ENCODE measurements around the gene CCDC12.

Gene CCDC12

DNA sequence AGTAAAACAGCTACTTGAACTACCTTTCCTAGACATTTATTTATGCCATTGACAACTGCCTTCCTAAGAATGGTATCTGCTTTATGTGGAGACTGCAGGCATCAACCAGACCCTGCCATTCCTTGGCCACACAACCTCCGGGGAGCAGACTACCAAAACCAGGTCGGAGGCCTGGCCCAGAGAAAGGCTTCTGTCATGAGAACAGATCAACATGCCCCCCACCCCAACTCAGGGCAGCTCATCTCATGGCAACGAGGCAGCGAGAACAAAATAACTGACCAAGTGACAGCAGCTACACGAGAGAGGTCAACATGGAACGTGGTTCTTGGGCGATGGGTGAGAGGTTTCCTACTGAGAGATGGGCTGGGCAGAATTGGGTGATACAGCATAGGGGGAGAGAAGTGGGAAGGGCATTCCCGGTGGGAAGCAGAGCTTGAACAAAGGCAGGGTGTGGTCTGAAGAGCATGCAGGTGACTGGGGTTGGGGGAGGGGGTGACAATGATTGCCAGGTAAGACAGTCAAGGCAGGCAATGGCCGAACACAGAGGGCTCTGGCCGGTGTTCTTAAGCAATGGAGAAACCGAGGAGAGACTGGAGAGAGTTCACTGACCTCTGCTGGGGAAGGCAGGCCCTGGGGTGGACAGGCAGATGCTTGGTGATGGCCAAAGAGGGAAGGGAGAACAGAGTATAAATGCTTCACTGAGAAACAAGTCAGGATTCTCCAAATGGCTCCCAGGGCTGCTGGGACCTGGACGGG lies 33.9 kb downstream of the CCDC12 start:
- no peak overlapping the region for H3K4me3 ChIP-seq (ENCODE audit: low read depth, low read length)
- TF ChIP-seq, protein P1, sequence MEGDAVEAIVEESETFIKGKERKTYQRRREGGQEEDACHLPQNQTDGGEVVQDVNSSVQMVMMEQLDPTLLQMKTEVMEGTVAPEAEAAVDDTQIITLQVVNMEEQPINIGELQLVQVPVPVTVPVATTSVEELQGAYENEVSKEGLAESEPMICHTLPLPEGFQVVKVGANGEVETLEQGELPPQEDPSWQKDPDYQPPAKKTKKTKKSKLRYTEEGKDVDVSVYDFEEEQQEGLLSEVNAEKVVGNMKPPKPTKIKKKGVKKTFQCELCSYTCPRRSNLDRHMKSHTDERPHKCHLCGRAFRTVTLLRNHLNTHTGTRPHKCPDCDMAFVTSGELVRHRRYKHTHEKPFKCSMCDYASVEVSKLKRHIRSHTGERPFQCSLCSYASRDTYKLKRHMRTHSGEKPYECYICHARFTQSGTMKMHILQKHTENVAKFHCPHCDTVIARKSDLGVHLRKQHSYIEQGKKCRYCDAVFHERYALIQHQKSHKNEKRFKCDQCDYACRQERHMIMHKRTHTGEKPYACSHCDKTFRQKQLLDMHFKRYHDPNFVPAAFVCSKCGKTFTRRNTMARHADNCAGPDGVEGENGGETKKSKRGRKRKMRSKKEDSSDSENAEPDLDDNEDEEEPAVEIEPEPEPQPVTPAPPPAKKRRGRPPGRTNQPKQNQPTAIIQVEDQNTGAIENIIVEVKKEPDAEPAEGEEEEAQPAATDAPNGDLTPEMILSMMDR (IDR thresholded peaks at IDR 0.05; ENCODE audit: borderline replicate concordance, insufficient read depth, low read depth, low read length): no peak

DNA sequence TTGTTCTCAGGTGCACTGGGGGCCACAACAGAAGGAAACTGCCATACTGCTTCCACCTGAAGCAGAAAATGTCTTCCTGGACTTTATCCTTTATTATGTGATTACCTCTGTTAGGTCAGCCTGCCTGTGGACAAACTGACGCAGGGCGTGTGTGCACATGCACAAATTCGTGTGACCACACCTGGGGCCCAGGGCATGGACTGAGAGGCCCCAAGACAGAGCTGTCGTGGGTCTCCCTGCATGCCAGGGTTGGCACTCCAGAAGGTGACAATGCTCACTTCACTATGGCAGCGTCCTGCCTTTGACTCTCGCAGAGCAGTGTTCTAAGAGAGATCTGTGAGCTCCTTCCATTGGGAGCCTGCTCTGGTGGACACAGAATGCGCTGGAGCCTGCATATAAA lies 34.5 kb downstream of the CCDC12 start:
- H3K4me3 ChIP-seq (ENCODE audit: low read depth, low read length): no peak overlapping the region
- TF ChIP-seq, protein P1 (IDR thresholded peaks at IDR 0.05; ENCODE audit: borderline replicate concordance, insufficient read depth, low read depth, low read length): no peak

- no peak overlapping the region for H3K4me3 ChIP-seq (ENCODE audit: low read depth, low read length)
- TF ChIP-seq, protein P1 (IDR thresholded peaks at IDR 0.05; ENCODE audit: borderline replicate concordance, insufficient read depth, low read depth, low read length): no peak
Observed at GRCh38 chr3:46939578-46940445, 36.7 kb downstream of the CCDC12 start.

DNA sequence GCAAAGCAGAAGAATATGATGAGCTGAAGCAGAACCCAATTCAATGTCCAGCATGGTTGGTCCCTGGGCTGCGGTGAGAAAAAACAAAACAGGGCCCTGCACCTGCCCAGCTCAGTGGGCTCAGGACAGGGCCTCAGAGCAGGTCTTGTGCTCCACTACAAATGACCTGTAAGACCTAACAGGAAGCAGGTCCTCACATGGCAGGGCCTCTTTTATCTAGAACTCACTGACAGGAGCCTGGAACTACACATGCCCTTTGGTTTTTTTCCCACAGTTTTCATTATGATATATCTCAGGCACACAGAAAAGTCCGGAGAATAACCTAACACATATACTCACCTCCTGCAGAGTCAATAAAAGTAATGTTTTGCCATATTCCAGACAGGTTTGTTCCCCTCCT lies 38.4 kb downstream of the CCDC12 start:
- TF ChIP-seq, protein P1 (IDR thresholded peaks at IDR 0.05; ENCODE audit: borderline replicate concordance, insufficient read depth, low read depth, low read length): no peak
- no peak overlapping the region for H3K4me3 ChIP-seq (ENCODE audit: low read depth, low read length)

- H3K4me3 ChIP-seq (ENCODE audit: low read depth, low read length): no peak overlapping the region
- TF ChIP-seq, protein P1 (IDR thresholded peaks at IDR 0.05; ENCODE audit: borderline replicate concordance, insufficient read depth, low read depth, low read length): no peak
Observed at GRCh38 chr3:46936733-46937250, 39.8 kb downstream of the CCDC12 start.

DNA sequence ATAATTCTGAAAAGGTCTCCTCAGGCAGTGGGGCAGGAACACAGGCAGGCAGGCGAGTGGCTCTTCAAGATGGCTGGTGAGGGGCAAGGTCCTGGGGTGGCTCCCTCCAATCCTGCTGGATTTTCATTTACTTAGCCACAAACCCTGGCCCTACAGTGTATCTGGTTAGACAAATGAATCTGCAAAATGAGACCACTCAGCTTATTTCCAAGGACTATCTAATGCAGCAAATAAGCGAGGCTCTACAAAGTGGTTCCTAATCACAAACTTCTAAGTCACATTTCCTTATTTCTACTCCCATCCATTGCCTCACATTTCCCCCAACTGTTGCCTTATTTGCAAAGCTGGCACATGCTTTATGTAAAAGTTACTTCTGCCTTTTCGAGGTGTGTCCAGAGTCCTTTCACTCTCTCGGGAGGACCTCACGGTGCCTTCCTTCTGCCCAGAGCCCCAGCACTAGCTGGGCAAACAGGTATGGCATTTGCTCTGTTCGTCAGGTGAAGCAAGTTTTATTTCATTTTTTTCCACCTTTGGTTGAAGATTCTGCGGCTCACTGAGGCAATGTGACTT lies 40.5 kb downstream of the CCDC12 start:
- TF ChIP-seq, protein P1 (IDR thresholded peaks at IDR 0.05; ENCODE audit: borderline replicate concordance, insufficient read depth, low read depth, low read length): no peak

More for the DNA sequence above, 40.5 kb downstream of the CCDC12 start:
- no peak overlapping the region for H3K4me3 ChIP-seq (ENCODE audit: low read depth, low read length)

All from GM12875 (cell line).